Lower leg skin (tissue), 3 donors: ENCODE data around the gene C19orf53.

Source experiments
- POLR2A ChIP-seq, 2 donors: fragments of 450-650 bp; IDR thresholded peaks; one replicate each; pipeline ENCODE4 v1.6.1; 2016 to 2017; ENCODE audit warnings: antibody characterized with exemption in 2 of 2, mild to moderate bottlenecking in 1 of 2, moderate library complexity in 1 of 2
- TF ChIP-seq, protein P1 (sequence below), 3 donors: fragments of 450-650 bp; IDR thresholded peaks; one replicate each; pipeline ENCODE4 v1.5.1; 2016; ENCODE audit warnings: antibody characterized with exemption in 3 of 3, mild to moderate bottlenecking in 3 of 3, moderate library complexity in 2 of 3

DNA sequence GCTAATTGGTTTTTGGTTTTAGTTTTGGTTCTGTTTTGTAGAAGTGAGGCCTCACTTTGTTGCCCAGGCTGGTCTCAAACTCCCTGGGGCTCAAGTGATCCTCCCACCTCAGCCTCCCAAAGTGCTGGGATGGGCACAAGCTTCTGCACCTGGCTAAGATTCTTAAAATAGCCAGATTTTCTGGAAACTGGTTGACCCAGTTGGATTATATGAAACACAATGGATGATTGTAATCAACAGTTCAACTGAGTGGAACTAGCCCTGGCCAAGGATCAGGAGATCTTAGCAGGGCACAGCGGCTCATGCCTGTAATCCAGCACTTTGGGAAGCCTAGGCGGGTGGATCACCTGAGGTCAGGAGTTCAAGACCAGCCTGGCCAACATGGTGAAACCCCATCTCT lies 39.5 kb upstream of the C19orf53 start:
- no peak for TF ChIP-seq POLR2A (IDR thresholded peaks at IDR 0.05)
- TF ChIP-seq, protein P1, sequence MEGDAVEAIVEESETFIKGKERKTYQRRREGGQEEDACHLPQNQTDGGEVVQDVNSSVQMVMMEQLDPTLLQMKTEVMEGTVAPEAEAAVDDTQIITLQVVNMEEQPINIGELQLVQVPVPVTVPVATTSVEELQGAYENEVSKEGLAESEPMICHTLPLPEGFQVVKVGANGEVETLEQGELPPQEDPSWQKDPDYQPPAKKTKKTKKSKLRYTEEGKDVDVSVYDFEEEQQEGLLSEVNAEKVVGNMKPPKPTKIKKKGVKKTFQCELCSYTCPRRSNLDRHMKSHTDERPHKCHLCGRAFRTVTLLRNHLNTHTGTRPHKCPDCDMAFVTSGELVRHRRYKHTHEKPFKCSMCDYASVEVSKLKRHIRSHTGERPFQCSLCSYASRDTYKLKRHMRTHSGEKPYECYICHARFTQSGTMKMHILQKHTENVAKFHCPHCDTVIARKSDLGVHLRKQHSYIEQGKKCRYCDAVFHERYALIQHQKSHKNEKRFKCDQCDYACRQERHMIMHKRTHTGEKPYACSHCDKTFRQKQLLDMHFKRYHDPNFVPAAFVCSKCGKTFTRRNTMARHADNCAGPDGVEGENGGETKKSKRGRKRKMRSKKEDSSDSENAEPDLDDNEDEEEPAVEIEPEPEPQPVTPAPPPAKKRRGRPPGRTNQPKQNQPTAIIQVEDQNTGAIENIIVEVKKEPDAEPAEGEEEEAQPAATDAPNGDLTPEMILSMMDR (IDR thresholded peaks at IDR 0.05): no peak
